ENCODE data around the gene MXRA7.
"Not testable (repeated sequence)": the region's sequence is repeated elsewhere in the genome, so short reads cannot be mapped to it uniquely, and the experiment has no call there.

Gene MXRA7

DNA sequence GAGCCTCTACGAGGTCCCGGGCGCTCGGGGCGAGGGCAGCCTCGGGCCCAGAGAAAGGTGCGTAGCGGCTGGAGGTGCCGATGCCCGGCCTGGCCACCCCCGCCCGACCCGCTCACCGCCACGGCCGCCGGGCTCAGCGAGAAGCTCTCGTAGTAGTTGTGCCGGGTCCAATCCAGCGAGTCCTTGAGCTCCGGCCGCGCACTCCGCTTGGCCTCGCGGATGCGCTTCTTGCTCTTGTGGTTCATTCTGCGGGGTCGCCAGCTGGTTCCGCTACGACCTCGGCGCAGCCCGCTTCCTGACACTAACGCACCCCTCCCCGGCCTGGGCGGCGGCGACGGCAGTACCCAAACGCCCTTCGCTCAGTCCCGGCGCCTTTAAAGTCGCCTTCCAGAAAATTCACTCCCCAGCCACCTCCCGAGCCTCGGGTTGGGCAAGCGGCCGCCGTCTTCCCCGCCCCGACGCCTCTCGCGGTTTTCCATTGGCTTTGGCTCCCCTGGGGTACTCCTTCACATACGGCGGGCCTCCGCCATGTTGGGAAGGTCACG is 15.5 kb upstream of the MXRA7 start, which contains the start of gene JMJD6:
Gene JMJD6 (minus strand): TSS at position 376 of the 545 bp plus-strand sequence. CDS start 131 bp downstream, at position 245.
- peak within 1 kb of the TSS; percentile 68 for H3K4me3 ChIP-seq (ENCODE audit: low read depth, low read length)
- peak; percentile 96 for DNase-seq (ENCODE audit: low read depth)
- TF ChIP-seq, protein P1, sequence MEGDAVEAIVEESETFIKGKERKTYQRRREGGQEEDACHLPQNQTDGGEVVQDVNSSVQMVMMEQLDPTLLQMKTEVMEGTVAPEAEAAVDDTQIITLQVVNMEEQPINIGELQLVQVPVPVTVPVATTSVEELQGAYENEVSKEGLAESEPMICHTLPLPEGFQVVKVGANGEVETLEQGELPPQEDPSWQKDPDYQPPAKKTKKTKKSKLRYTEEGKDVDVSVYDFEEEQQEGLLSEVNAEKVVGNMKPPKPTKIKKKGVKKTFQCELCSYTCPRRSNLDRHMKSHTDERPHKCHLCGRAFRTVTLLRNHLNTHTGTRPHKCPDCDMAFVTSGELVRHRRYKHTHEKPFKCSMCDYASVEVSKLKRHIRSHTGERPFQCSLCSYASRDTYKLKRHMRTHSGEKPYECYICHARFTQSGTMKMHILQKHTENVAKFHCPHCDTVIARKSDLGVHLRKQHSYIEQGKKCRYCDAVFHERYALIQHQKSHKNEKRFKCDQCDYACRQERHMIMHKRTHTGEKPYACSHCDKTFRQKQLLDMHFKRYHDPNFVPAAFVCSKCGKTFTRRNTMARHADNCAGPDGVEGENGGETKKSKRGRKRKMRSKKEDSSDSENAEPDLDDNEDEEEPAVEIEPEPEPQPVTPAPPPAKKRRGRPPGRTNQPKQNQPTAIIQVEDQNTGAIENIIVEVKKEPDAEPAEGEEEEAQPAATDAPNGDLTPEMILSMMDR (conservative IDR thresholded peaks at IDR 0.05; ENCODE audit: low read depth, low read length), result no peak

GRCh38 chr17:76725580-76726230 is 14.9 kb upstream of the MXRA7 start:
- peak overlapping the region; percentile 68 for H3K4me3 ChIP-seq (ENCODE audit: low read depth, low read length)
- TF ChIP-seq, protein P1 (conservative IDR thresholded peaks at IDR 0.05; ENCODE audit: low read depth, low read length), result no peak
- DNase-seq (ENCODE audit: low read depth), result no peak

DNA sequence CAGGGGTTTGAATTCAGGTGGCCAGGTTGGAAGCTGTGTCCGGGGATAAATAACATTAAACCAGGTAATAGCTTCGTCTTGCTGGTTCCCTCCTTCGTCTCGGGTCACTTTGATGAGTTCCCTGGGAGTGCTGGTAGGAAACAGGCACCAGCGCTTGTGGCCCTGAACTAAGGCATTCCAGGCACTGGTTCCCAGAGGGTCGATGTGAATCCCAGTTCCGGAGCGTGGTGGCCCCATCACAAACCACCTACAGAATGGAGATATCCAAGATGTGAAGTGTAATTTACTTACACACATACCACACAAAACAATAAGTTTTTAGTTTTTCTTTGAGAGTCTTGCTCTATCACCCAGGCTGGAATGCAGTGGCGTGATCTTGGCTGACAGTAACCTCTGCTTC is 13.0 kb upstream of the MXRA7 start:
- H3K4me3 ChIP-seq (ENCODE audit: low read depth, low read length), result no peak overlapping the region
- TF ChIP-seq, protein P1 (conservative IDR thresholded peaks at IDR 0.05; ENCODE audit: low read depth, low read length), result no peak
- DNase-seq (ENCODE audit: low read depth), result no peak

- H3K4me3 ChIP-seq (ENCODE audit: low read depth, low read length); DNase-seq (ENCODE audit: low read depth): not testable (repeated sequence)
Observed at GRCh38 chr17:76722977-76723376, 12.2 kb upstream of the MXRA7 start.

DNA sequence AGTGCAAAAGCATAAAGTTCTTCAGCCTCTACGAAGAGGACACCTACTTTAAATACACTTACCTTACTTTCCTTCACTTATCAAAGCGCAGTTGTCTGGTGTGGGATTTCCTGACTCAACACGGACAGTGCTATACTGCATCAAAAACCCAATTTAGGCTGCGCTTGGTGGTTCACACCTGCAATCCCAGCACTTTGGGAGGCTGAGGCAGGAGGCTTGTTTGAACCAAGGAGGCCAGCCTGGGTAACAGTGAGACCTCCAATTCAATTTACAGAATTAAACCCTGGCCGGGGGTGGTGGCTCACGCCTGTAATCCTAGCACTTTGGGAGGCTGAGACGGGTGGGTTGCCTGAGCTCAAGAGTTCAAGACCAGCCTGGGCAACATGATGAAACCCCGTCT is 11.5 kb upstream of the MXRA7 start:
- DNase-seq (ENCODE audit: low read depth), result no peak
- H3K4me3 ChIP-seq (ENCODE audit: low read depth, low read length), result no peak overlapping the region
- TF ChIP-seq, protein P1 (conservative IDR thresholded peaks at IDR 0.05; ENCODE audit: low read depth, low read length), result no peak

DNA sequence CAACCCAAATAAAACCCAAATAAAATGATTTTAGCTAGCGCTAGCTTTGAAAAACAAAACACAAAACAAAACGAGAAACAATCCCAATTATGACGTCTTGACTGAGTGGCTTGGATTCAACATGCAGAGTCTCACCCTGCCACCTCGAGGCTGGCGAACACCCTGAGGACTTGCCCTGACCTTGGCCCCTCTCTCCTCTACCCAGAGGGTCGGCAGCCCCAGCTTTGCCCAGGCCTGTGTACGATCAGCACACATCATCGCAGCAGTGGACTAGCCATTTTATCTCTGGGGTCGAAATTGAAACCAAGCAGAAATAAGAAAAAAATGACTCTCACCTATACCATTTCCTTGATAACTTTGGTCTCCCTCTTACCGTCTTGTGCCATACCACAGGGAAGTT is 10.7 kb upstream of the MXRA7 start:
- TF ChIP-seq, protein P1 (conservative IDR thresholded peaks at IDR 0.05; ENCODE audit: low read depth, low read length), result no peak
- H3K4me3 ChIP-seq (ENCODE audit: low read depth, low read length), result no peak overlapping the region
- DNase-seq (ENCODE audit: low read depth), result no peak

DNA sequence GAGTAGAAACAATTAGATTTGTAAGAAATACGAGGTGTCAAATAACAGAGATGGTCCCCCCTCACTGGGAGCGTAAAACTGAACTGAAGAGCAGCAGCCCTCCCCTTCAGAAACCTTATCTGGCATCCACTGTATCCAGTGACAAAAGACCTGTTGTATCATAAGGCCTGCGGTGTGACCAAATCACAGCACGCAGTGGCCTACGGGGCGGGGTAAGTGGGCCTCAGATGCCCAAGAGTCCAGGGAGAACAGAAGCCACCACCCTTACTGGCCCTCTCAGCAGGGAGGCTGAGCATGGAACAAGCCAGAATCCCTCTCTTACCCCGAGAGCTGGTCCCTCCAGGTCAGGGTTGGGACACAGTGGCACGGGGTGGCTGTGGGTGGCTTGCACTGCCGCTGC is 10.2 kb upstream of the MXRA7 start:
- H3K4me3 ChIP-seq (ENCODE audit: low read depth, low read length), result no peak overlapping the region
- TF ChIP-seq, protein P1 (conservative IDR thresholded peaks at IDR 0.05; ENCODE audit: low read depth, low read length), result no peak

More for the DNA sequence above, 10.2 kb upstream of the MXRA7 start:
- no peak for DNase-seq (ENCODE audit: low read depth)

All from choroid plexus epithelial cell (primary cell).